Colonic mucosa (tissue), 4 donors: Measurements from ENCODE around the gene IDUA. TPM values are rescaled to one million over a fixed set of nuclear protein-coding genes. Genes with fewer than 3 reads are reported as not detected.

ENCODE experiments used
- DNase-seq: peaks from one replicate; pipeline ENCODE4 v3.0.0-alpha.2; 2020
- H3K27ac ChIP-seq: fragments of 200-600 bp; one replicate; pipeline ENCODE4 v1.8.0; 2021
- H3K27me3 ChIP-seq: fragments of 200-600 bp; one replicate; pipeline ENCODE4 v1.8.0; 2021
- H3K36me3 ChIP-seq: fragments of 200-600 bp; one replicate; pipeline ENCODE4 v1.8.0; 2021
- H3K4me1 ChIP-seq: fragments of 200-600 bp; one replicate; pipeline ENCODE4 v1.8.0; 2021; ENCODE audit warnings: mild to moderate bottlenecking
- H3K4me3 ChIP-seq: fragments of 200-600 bp; one replicate; pipeline ENCODE4 v1.8.0; 2021
- H3K9ac ChIP-seq, 2 donors: one replicate each; pipeline ENCODE4 v1.7.0; 2013; ENCODE audit warnings: control low read depth in 2 of 2, low read depth in 2 of 2, low read length in 2 of 2
- H3K9me3 ChIP-seq: fragments of 200-600 bp; one replicate; pipeline ENCODE4 v1.8.0; 2021
- CTCF ChIP-seq: fragments of 200-600 bp; IDR thresholded peaks from one replicate; pipeline ENCODE4 v1.8.0; 2022; ENCODE audit warnings: antibody characterized with exemption, mild to moderate bottlenecking
- intact Hi-C: fragments of 100-400 bp; cut with DNase I; formaldehyde crosslinking; loops from one replicate; pipeline ENCODE4 v1.14.1; 2022
- total RNA-seq, 2 donors: library from RNA; stranded (reverse); fragmentation: NEBNext Ultra II Directional in 1 of 2; extraction: Animal tissue kit (Norgen Biotek cat#: 25700) in 1 of 2; gene quantifications; one replicate each; pipeline ENCODE4 v1.2.1, GENCODE V29; 2021
- donor health status: healthy.
- donor health status: DM: no; HTN: no; CAD: no.
- donor health status: DM: no; HTN: no; CAD: no.

Gene IDUA
- total RNA-seq, 2 donors from 2014 or later = 18.8 to 22.4 TPM

GRCh38 chr4:951186-951585 lies 35.7 kb upstream of the IDUA start:
- Histone ChIP-seq H3K4me1 (no peaks in the 10 kb centered on the region), H3K27ac (no peak overlapping the region), H3K27me3 (no peaks in the 10 kb centered on the region), H3K4me3 (no peak overlapping the region), H3K9ac (no peak overlapping the region), H3K36me3 (no peaks in the 10 kb centered on the region), H3K9me3 (no peaks in the 10 kb centered on the region)
- no peak for DNase-seq
- intact Hi-C loops = no loop called here
- no peak for TF ChIP-seq CTCF

GRCh38 chr4:951594-952468 lies 35.0 kb upstream of the IDUA start:
- Histone ChIP-seq H3K9ac (no peak overlapping the region), H3K36me3 (no peaks in the 10 kb centered on the region), H3K27me3 (no peaks in the 10 kb centered on the region), H3K4me1 (no peaks in the 10 kb centered on the region), H3K4me3 (no peak overlapping the region), H3K9me3 (no peaks in the 10 kb centered on the region), H3K27ac (no peak overlapping the region)
- DNase-seq = peak; percentile 14
- intact Hi-C loops = no loop called here
- no peak for TF ChIP-seq CTCF

- Histone ChIP-seq H3K36me3 (no peaks in the 10 kb centered on the region), H3K9me3 (no peaks in the 10 kb centered on the region), H3K9ac (no peak overlapping the region), H3K4me3 (no peak overlapping the region), H3K4me1 (no peaks in the 10 kb centered on the region), H3K27ac (no peak overlapping the region), H3K27me3 (no peaks in the 10 kb centered on the region)
- peak; percentile 15 for DNase-seq
- no peak for TF ChIP-seq CTCF
- intact Hi-C loops = no loop called here
These were observed 33.8 kb upstream of the IDUA start for GRCh38 chr4:952881-953573.

GRCh38 chr4:953574-953915 lies 33.3 kb upstream of the IDUA start:
- no peak overlapping the region for H3K4me3 ChIP-seq
- H3K9ac ChIP-seq = no peak overlapping the region
- DNase-seq = peak; percentile 12
- intact Hi-C loops = no loop called here
- H3K9me3 ChIP-seq = no peaks in the 10 kb centered on the region
- no peak overlapping the region for H3K27ac ChIP-seq
- TF ChIP-seq CTCF = no peak
- no peaks in the 10 kb centered on the region for H3K36me3 ChIP-seq
- no peaks in the 10 kb centered on the region for H3K27me3 ChIP-seq
- H3K4me1 ChIP-seq = no peaks in the 10 kb centered on the region

- no peaks in the 10 kb centered on the region for H3K36me3 ChIP-seq
- TF ChIP-seq CTCF = no peak
These were observed 32.4 kb upstream of the IDUA start for GRCh38 chr4:954211-955020.

More at GRCh38 chr4:954211-955020, 32.4 kb upstream of the IDUA start:
- no peak overlapping the region for H3K4me3 ChIP-seq
- DNase-seq = peak; percentile 10
- no peak overlapping the region for H3K27ac ChIP-seq
- intact Hi-C loops = no loop called here
- H3K9me3 ChIP-seq = no peaks in the 10 kb centered on the region
- no peaks in the 10 kb centered on the region for H3K27me3 ChIP-seq
- H3K4me1 ChIP-seq = no peaks in the 10 kb centered on the region
- H3K9ac ChIP-seq = no peak overlapping the region
